ENCODE results near the gene ABCA12.

ABCA12 gene

GRCh38 chr2:215110918-215111317, 27.5 kb downstream of the ABCA12 start:
- DNase-seq = no peak

- DNase-seq = no peak
Measured at GRCh38 chr2:215107216-215108056, 31.0 kb downstream of the ABCA12 start.

GRCh38 chr2:215105607-215106354, 32.6 kb downstream of the ABCA12 start:
- no peak for DNase-seq

GRCh38 chr2:215104226-215104625, 34.2 kb downstream of the ABCA12 start:
- no peak for DNase-seq

- DNase-seq = no peak
Measured at GRCh38 chr2:215098875-215099274, 39.6 kb downstream of the ABCA12 start.

GRCh38 chr2:215084080-215084479, 54.3 kb downstream of the ABCA12 start:
- DNase-seq = no peak

GRCh38 chr2:215083146-215083545, 55.3 kb downstream of the ABCA12 start:
- DNase-seq = no peak

- no peak for DNase-seq
Measured at GRCh38 chr2:215082446-215082845, 56.0 kb downstream of the ABCA12 start.

- no peak for DNase-seq
Measured at GRCh38 chr2:215080545-215080944, 57.9 kb downstream of the ABCA12 start.

GRCh38 chr2:215071676-215072075, 66.8 kb downstream of the ABCA12 start:
- no peak for DNase-seq

GRCh38 chr2:215068399-215068798, 70.0 kb downstream of the ABCA12 start:
- DNase-seq = no peak

GRCh38 chr2:215066124-215066523, 72.3 kb downstream of the ABCA12 start:
- no peak for DNase-seq

- no peak for DNase-seq
Measured at GRCh38 chr2:215063526-215063925, 74.9 kb downstream of the ABCA12 start.

- DNase-seq = no peak
Measured at GRCh38 chr2:215060861-215061536, 77.4 kb downstream of the ABCA12 start.

- no peak for DNase-seq
Measured at GRCh38 chr2:215059724-215060123, 78.7 kb downstream of the ABCA12 start.

GRCh38 chr2:215055891-215056290, 82.5 kb downstream of the ABCA12 start:
- no peak for DNase-seq

- no peak for DNase-seq
Measured at GRCh38 chr2:215052810-215053209, 85.6 kb downstream of the ABCA12 start.

GRCh38 chr2:215052404-215052803, 86.0 kb downstream of the ABCA12 start:
- DNase-seq = no peak

- no peak for DNase-seq
Measured at GRCh38 chr2:215049341-215049740, 89.1 kb downstream of the ABCA12 start.

- DNase-seq = no peak
Measured at GRCh38 chr2:215038421-215038820, 100.0 kb downstream of the ABCA12 start.

GRCh38 chr2:215036314-215036713, 102.1 kb downstream of the ABCA12 start:
- no peak for DNase-seq

GRCh38 chr2:215034154-215034553, 104.3 kb downstream of the ABCA12 start:
- DNase-seq = no peak

GRCh38 chr2:215032153-215032552, 106.3 kb downstream of the ABCA12 start:
- no peak for DNase-seq

- no peak for DNase-seq
Measured at GRCh38 chr2:215031321-215031720, 107.1 kb downstream of the ABCA12 start.
